HG02588 (cell line): Measurements from ENCODE around the gene C1QTNF4.
A peak's percentile ranks its signal among the peaks of the same experiment; 100 is the strongest.

Source experiments
- ATAC-seq: cut with Tn5 transposase; IDR thresholded peaks from one replicate; pipeline ENCODE4 v1.9.1; 2021; ENCODE audit warnings: mild to moderate bottlenecking, moderate library complexity; ENCODE audit not compliant: unreplicated experiment

C1QTNF4 gene

DNA sequence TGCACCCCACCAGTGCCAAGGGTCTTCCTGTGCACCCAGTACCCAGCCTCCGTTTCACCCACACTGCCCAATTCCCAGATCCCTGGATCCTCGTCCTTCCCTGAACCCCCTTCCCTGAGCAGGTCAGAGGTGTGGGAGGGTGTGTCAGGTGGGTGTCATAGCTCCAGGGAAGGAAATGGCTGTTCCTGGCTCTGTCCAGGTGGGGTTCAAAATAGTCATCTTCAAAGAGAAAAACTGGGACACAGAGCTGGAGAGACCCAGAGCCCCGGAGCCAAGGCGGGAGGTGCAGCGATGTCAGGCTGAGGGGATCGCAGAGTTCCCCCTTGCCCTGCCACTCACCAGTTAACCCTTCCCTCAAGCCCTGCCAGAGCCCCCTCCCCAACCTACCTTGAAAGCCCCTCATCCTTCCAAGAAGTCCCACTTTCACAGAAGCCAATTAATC, 698 bp downstream of the C1QTNF4 start:
- ATAC-seq, result no peak

DNA sequence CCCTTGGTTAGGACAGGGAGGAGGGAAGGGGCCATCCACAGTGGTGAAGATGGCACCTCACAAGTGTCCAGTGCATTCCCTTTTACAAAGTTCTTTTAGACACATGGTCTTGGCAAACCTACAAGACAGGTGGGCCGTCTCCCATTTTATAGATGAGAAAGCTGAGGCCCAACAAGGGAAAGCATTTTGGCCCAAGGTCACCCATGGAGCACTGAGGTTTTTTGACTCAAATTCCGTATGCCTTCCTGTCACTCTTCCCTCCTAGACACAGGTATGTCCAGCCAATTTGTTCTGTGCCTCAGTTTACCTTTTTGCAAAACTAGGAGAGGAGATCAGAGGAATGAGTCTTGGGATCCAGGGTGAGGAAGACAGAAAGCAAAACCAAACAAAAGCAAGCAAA, 1.2 kb downstream of the C1QTNF4 start:
- ATAC-seq, result no peak

DNA sequence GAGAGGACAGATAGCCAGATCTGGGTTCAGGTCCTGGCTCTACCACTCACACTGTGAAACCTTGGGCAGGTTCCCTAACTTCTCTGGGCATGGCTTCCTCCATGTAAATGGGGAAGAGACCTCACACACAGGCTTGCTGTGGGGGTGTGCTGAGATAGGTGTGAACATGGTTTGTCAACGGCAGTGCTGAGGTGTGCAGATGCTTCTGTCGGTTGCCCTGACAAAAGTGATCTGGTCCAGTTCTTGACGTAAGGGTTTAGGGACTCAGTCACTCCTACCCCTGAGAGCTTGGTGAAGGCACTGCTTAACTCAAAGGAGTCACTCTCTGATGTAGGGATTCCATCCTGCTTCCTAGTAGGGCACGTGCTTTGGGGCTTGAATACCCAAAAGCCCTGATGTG, 2.0 kb downstream of the C1QTNF4 start:
- ATAC-seq, result no peak

DNA sequence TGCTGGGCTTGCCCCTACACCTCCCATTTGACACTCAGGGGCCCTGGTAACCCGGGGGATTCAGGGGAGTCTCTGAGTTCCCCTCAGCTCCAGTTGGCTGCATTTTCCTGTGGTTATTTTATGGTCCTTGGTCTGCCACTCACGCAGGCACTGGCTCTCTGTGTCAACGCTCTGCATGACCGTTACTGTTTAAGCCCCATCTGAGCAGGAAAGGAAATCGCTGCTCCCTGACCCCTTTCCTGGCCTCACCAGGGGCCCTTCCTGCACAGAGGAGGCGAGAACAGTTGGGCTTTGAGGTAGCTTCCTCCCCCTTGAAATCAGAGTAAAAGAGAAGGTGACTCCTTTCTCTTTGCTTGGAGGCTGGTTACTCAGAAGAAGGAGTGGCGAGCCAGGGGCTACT, 2.4 kb downstream of the C1QTNF4 start:
- no peak for ATAC-seq

DNA sequence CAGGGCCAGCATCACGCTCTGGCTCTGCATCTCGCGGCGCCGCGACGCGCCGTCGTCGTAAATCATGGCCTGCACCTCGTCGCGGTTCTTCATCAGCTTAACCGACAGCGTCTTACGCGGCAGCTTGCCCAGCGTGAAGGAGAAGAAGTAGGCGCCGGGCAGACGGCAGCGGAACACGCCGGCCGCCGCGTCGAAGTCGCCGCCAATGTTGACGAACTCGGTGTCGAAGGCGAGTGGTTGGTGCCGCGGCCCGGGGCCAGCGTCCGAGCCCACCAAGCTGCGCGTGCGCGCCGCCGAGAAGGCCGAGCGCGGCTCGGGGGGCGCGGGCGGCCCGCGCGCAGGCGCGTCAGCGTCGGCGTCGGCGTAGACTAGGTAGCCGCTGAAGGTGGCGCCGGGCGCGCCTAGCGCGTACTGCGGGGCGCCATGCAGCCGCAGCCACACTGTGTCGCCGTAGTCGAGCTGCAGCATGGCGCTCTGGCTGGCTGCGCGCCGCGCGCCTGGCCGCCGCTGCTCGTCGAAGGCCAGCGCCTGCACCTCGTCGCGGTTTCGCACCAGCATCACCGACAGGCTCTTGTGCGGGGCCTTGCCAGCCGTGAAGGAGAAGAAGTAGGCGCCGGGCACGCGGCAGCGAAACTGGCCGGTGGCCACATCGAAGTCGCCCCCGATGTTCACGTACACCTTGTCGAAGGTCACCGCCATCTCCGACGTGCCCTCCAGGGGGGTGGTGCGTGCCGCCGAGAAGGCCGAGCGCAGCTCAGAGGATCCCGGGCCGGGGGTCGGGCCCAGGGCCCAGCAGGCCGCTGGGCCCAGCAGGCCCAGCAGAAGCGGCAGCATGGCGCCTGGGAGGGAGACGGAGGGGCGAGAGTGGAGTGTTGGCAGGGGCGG, 4.0 kb downstream of the C1QTNF4 start:
- no peak for ATAC-seq

DNA sequence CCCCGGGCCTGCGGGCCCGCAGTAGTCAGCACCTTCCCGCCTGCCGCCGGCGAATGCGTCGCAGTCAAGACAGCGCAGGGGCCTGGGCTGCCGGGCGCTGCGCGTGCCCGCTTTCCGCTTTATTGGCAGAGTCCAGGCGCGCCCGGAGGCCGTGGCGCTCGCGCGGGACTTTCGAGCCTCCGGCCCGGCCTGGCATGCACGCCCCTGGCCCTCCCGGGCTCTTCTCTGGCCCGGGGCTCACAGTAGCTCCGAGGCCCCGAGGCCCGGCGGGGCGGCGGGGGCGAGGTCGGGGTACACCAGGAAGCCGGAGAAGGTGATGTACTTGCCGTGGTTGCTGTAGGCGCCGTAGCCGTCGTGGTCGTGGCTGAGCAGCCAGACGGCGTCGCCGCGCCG, 4.6 kb downstream of the C1QTNF4 start:
- ATAC-seq, result no peak

DNA sequence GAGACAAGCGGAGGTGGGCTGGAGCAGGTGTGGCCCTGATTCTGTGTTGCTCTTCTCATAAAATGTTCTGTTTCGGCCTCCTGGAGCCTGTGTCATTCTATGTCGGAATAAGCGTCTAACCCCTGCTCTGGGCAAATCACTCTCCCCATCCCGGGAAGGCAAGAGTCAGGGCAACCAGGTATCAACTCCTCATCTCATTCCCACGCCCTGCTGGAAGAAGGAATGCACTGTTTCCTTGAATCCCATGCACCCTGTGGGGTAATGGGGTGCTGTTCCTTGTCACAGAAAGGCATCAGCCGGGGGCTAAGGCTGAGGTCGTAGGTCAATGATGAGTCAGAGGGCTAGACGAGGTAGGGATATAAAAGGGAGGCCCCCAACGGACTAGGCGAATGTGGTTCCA, 5.1 kb downstream of the C1QTNF4 start:
- no peak for ATAC-seq

DNA sequence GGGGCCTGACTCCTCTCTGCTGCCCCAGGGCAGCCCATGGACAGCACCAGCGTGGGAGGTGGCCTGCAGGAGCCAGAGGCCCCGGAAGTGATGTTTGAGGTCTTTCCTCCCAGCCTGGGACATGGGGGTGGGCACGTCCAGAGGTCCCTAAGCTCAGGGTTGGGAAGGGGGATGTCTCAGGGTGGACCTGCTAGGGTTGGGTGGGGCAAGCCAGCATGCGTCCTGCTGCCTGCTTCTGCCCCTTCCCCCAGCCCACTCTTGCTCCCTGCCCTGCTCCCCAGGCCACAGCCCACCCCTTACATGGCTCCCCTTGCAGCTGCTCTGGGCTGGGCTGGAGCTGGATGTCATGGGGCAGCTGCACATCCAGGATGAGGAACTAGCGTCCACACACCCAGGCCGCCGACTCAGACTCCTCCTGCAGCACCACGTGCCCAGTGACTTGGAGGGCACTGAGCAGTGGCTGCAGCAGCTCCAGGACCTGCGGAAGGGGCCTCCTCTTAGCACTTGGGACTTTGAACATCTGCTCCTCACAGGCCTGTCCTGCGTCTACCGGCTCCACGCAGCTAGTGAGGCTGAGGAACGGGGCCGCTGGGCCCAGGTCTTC, 6.4 kb downstream of the C1QTNF4 start:
- no peak for ATAC-seq

DNA sequence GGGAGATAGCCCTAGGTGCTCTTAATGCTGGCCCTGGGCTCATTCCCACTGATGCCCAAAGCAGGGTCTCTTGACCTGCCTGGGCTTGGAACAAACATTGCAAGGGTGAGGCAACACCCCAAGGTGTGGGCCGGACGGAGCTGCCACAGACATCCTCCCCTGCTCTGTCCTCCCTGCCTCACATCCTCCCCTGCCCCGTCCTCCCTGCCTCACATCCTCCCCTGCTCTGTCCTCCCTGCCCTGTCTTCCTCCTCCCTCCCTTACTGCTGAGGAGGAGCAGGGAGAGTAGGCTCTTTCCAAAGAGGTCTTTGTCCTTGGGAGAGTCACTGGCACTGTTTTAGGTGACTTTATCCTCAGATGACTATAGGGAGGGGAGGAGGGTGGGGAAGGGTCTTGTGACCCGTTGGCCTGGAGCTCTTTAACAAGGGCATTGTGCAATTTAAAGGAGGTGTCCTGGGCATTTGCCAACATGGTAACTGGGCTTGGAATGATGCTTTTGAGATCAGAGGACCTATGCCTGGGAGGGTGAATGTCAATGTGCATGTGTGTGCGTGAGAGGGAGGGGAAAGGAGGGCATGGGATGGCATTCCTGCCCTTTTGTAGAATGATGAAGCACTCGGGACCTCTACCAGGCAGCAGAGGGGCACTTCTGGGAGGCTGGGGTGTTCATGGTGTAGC, 7.0 kb downstream of the C1QTNF4 start:
- no peak for ATAC-seq

DNA sequence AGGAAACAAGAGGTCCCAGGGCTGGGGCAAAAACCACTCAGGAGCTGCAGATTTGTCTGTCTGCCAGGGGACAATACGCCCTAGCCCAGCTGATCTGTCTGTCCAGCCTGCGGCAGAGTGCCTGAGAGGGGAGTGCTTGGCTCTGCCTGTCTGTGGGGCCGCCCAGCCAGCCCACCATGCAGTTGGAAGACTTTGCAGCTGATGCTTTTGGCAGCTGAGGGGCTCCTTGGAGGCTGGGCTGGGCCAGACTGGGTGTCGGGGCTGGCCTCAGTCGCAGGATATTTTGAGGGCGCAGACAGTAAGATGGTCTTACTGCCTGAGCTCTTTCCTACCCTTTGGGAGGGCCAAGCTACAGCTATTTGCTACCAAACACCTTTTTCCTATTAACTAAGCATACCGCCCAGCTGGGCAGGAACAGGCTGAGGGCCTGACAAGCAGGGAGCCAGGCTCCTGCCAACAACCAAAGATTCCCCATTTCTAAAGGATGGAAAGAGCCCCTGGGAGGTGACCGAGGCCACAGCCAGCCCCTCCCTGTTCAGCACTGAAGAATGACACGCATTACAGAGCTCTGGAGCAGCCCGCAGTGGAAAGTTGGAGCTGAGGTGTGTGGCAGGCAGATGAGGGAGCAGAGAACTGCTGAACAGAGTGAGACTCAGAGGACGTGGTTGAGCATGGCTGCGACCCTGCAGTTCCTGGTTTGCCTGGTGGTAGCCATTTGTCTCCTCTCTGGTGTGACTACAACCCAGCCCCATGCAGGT, 7.9 kb downstream of the C1QTNF4 start, which contains the start of gene FAM180B:
TSS of gene FAM180B (plus strand) at position 581 of the 758 bp plus-strand sequence. CDS start at position 672, 91 bp downstream.
- no peak for ATAC-seq

DNA sequence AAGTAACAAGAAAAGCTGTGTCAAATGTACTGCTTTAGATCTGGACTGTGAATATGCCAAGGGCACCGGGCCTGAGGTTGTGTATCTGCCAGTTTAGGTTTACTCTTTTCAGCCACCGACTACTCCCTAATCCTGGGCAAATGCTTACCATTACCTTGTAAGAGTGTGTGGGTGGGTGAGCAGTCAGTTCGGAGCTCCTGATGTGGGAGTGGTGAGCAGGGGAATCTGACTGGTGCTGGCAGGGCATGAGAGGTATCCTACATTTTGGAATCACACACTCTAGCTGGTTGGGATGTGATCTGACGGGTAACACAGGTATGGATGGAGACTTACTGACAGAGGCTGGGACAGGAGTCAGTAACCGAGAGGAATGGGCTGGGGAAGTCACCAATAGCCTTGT, 10.4 kb downstream of the C1QTNF4 start:
- ATAC-seq, result no peak

DNA sequence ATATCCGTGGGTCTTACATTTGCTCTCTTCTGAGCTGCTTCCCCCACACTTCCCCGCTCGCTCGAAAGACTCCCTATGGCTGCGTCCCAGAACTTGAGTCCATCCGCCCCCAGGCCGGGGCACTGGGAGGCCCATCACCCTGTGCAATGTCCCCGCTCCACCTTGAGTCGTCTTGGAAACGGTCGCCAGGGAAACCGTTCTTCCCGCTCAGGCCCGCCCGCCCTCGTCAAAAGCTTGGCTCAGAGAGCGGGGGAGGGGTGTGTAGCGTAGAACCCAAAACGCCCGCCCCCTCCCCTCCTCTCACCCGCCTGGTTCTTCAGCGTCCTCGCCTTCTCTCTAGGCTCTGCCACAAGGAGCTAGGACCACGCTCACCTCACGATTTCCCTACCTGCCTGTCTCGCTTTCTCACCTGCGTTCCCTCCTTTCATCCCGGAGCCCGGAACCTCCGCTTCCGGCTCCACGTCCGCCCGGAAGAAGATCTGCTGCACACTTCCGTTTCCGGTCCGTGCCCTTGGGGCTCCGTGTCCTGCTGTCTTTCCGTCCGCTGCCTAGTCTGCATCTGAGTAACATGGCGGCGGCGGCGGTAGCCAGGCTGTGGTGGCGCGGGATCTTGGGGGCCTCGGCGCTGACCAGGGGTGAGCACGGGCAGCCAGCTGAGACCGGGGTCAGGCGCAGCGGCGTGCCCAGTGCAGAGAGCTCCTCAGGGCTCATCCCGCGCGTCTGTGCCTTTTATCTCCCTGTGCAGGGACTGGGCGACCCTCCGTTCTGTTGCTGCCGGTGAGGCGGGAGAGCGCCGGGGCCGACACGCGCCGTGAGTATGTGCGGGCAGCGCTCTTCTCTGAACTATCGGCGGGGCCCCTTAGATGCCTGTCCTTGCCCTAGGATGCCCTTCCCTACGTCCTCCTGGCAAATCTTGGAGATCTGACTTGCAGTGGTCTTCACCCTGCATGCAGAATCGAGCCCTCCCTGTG, 15.4 kb downstream of the C1QTNF4 start, which contains the start of the genes KBTBD4 and NDUFS3:
TSS of gene KBTBD4 (minus strand) at position 447 of the 971 bp plus-strand sequence. CDS start at position 428, 19 bp downstream.
TSS of gene NDUFS3 (plus strand) at position 551 of the 971 bp plus-strand sequence. CDS start at position 569, 18 bp downstream.
- ATAC-seq, result peak; percentile 88

DNA sequence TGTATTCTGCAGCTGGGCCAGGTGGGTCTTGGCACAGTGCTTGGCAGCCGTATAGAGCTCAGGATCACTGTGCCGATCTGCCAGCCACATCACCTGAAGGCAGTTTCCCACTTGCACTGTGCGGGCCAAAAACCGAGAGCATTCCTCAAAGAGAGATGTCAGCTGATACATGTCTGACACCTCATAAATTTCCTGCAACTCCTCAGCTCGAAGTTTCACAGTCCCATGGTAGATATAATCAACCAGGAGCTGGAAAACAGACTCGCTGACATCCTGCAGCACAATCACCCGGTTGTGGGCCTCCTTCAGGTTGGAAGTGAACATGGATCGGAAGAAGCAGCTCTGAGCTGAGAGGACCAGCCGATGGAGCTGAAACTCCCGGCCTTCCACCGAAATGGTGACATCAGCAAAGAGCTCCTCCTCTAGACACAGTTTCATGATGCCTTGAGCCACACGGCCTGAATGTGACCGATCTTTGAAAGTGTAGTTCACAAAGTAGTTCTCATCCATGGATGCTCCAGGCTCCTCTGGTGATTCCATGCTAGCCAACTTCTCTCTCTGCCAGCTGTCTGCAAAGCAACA, 16.7 kb downstream of the C1QTNF4 start:
- ATAC-seq, result no peak

DNA sequence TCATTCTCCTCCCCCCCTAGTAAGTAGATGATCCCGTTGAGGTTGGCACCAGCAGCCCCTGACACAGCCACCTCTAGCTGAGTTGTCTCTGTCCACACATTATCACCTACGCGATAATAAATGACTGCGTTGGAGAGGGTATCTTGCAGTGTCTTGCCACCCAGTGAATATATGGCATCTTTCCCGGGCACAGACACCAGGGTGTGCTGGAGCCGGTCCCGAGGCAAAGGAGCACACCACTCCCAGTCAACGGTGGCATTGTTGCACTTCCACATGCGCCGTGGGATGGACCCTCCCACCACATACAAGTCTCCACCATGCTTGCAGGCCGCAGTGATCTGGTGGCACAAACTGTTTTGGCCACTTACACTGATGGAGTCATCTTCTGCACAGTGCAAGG, 20.9 kb downstream of the C1QTNF4 start:
- ATAC-seq, result no peak

DNA sequence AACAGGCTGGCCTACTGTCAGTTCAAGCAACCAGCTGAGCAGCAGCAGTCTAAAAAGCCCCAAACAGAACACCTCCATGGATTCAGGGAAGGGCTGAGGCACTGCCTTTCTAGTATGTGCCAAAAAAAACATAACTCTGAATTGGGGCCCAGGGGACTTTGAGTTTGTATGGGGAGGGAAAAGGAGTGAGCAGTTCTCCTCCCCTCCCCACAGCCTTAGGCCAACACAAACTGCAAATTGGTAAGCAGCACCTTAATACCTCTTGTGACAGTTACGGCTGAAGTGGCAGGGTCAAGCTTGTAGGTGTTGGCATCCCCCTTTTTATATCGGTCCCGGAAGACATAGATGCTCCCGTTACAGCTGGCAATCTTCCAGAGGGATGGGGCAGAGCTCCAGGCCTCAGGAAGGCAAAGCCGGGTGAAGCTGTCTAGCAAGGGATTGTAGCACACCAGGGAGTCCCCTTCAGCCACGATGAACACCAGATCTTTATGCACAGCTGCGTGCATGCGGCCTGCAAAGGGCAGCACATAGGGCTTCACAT, 21.4 kb downstream of the C1QTNF4 start:
- no peak for ATAC-seq

DNA sequence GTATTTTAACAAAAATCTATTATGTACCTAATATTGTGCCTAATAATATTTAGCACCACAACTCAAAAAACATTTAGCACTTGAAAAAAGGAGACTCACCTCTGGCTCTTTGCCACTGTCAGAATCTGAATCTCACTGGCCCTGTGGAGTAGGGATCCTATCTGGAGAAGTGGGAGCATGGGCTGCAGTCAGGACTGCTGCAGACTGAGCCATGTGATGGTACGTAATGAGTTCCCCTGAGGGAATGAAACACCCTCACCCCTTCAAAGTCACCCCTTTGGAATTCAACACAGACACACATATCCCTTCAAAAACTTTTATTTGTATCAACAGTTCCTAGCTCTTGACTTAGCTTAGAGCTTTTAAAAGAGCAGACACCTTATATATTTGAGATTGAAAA, 22.3 kb downstream of the C1QTNF4 start:
- no peak for ATAC-seq

DNA sequence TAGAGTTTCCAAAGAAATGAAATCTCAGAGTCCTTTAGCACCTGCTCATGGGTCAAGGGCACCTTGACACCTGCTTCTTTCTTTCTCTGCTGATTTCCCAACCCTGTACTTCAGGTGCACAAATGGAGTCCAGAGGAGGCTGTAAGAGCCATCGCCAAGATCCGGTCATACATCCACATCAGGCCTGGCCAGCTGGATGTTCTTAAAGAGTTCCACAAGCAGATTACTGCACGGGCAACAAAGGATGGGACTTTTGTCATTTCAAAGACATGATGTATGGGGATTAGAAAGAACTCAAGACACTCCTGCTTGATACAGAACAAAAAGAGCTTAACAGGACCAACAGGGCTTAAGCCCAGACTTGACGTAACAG, 22.9 kb downstream of the C1QTNF4 start:
- ATAC-seq, result no peak

DNA sequence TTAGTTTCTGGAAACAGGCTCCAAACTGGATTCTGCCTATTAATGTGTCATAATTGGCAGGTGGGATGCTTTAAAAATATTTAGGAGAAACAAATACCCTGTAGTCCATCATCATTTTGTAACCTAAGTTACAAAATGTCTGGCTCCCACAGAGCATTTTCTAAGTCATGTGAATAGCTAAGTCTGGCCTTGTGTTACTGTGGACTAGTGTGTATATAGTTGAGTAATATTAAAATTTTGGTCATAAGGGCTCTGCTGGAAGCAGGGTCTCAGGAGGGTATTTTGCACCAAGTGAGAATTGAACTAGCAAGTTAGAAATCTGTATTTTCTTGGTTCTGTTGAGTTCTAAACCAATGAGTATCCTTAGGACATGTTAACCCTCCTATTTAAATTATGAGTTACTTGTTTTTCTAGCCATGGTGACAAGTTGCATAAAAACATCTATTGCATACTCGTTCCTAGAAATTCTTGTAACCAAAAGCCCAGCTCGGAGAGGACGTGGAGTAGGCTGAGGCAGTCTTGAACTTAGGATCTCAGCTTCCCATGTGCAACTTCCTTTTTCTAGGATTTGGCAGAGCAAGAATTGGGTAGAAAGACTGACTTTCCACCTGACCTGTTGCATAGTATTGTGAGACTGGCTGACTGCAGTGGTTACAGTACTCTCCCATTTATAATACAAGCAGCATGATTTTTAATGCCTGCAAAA, 23.4 kb downstream of the C1QTNF4 start:
- ATAC-seq, result no peak
